PFSK-1 (cell line): ENCODE data around the gene GLIPR2. TPM values are rescaled to one million over a fixed set of nuclear protein-coding genes. Genes with fewer than 3 reads are reported as not detected.

Experiments
- FOXP2 ChIP-seq: optimal IDR thresholded peaks from 2 replicates; pipeline ENCODE3; 2011; ENCODE audit warnings: borderline replicate concordance, control low read depth, inconsistent platforms; ENCODE audit not compliant: insufficient read depth; ENCODE audit errors: extremely low read length, extremely low read depth
- POLR2AphosphoS5 ChIP-seq: IDR thresholded peaks from 2 replicates; pipeline ENCODE4 v1.6.1; 2012; ENCODE audit warnings: low read depth, mild to moderate bottlenecking, control low read depth, low read length, moderate library complexity
- REST ChIP-seq, 2 experiments: IDR thresholded peaks; 2 replicates each; pipeline versions ENCODE4 v1.6.1 to v1.8.0; 2011 to 2012; ENCODE audit warnings: low read depth in 2 of 2, low read length in 2 of 2, control low read depth in 1 of 2, inconsistent platforms in 1 of 2, mild to moderate bottlenecking in 1 of 2, moderate library complexity in 1 of 2; ENCODE audit not compliant: insufficient read depth in 1 of 2
- SIN3A ChIP-seq: IDR thresholded peaks from 2 replicates; pipeline ENCODE4 v1.6.1; 2012; ENCODE audit warnings: mild to moderate bottlenecking, low read length, moderate library complexity, borderline replicate concordance; ENCODE audit not compliant: insufficient read depth
- TAF1 ChIP-seq: IDR thresholded peaks from 2 replicates; pipeline ENCODE4 v1.6.1; 2012; ENCODE audit warnings: low read length, control low read depth, borderline replicate concordance; ENCODE audit not compliant: insufficient read depth
- polyA plus RNA-seq: library from polyadenylated mRNA; unstranded; fragments of >200 nt; gene quantifications from one replicate; pipeline ENCODE4 v1.2.1, GENCODE V29; 2012; ENCODE audit warnings: low read depth, missing spikeins; ENCODE audit not compliant: insufficient read length

GLIPR2 gene
- polyA plus RNA-seq, result 0.35 TPM

GRCh38 chr9:36136272-36136893 is at the start of gene GLIPR2:
GLIPR2 (plus strand) TSS chr9:36136733; CDS start chr9:36136779, 46 bp downstream.
- TF ChIP-seq FOXP2 (no peak), TAF1 (no peak), SIN3A (no peak), REST (IDR thresholded peaks at IDR 0.05; ENCODE audit: insufficient read depth in 1 of 2, low read depth in 2 of 2, low read length in 2 of 2) (no peak), POLR2AphosphoS5 (no peak)

GRCh38 chr9:36088020-36088419 is 48.5 kb upstream of the GLIPR2 start:
- TF ChIP-seq POLR2AphosphoS5 (no peak), FOXP2 (no peak), TAF1 (no peak), REST (IDR thresholded peaks at IDR 0.05; ENCODE audit: insufficient read depth in 1 of 2, low read depth in 2 of 2, low read length in 2 of 2) (no peak), SIN3A (no peak)

GRCh38 chr9:36091026-36091953 is 45.2 kb upstream of the GLIPR2 start:
- TF ChIP-seq REST (IDR thresholded peaks at IDR 0.05; ENCODE audit: insufficient read depth in 1 of 2, low read depth in 2 of 2, low read length in 2 of 2) (no peak), FOXP2 (no peak), POLR2AphosphoS5 (no peak), TAF1 (no peak), SIN3A (no peak)

GRCh38 chr9:36092014-36092413 is 44.5 kb upstream of the GLIPR2 start:
- TF ChIP-seq TAF1, result no peak
- no peak for TF ChIP-seq SIN3A
- TF ChIP-seq FOXP2, result no peak
- no peak for TF ChIP-seq REST (IDR thresholded peaks at IDR 0.05; ENCODE audit: insufficient read depth in 1 of 2, low read depth in 2 of 2, low read length in 2 of 2)
- no peak for TF ChIP-seq POLR2AphosphoS5
